IMR-90 (cell line): ENCODE data around the gene CARS2. TPM values are rescaled to one million over a fixed set of nuclear protein-coding genes. Genes with fewer than 3 reads are reported as not detected.

ENCODE experiments used
- ATAC-seq: fragments of 200-7000 bp; cut with Tn5 transposase; 2 replicates; pipeline ENCODE4 v1.9.1; 2020; ENCODE audit warnings: low read depth, mild to moderate bottlenecking, moderate library complexity
- BruUV-seq: library from RNA; stranded (reverse); fragments of 400-500 nt; replicated peaks from 2 replicates; lab custom pipeline; 2021; lab: Mats Ljungman, UMichigan
- CTCF ChIA-PET: fragments of 300-600 bp; formaldehyde crosslinking; extraction: SDS; loops from one replicate; lab custom pipeline; 2021; ENCODE audit warnings: antibody characterized with exemption; lab: Yijun Ruan, JAX
- POLR2A ChIA-PET: fragments of 300-600 bp; sonication (Branson Sonifier 250); formaldehyde crosslinking; loops from one replicate; lab custom pipeline; 2022; ENCODE audit warnings: antibody characterized with exemption; ENCODE audit not compliant: unreplicated experiment; lab: Charles Lee
- DNase-seq: peaks from one replicate; pipeline ENCODE4 v3.0.0; 2013
- H2AFZ ChIP-seq: replicated peaks from 2 replicates; pipeline ENCODE3; 2013; ENCODE audit warnings: low read length, mild to moderate bottlenecking; ENCODE audit not compliant: poor library complexity
- H2AK5ac ChIP-seq: 2 replicates; pipeline ENCODE4 v1.6.1; 2013; ENCODE audit warnings: low read depth, low read length, inconsistent platforms
- H2AK9ac ChIP-seq: replicated peaks from 2 replicates; pipeline ENCODE3; 2013; ENCODE audit warnings: mild to moderate bottlenecking, low read depth, low read length, moderate library complexity; ENCODE audit not compliant: poor library complexity
- H2BK120ac ChIP-seq: 2 replicates; pipeline ENCODE4 v1.6.1; 2013; ENCODE audit warnings: low read depth, low read length, inconsistent platforms
- H2BK15ac ChIP-seq: 3 replicates; pipeline ENCODE4 v1.6.1; 2013; ENCODE audit warnings: low read depth, low read length, inconsistent platforms
- H2BK20ac ChIP-seq: 2 replicates; pipeline ENCODE4 v1.6.1; 2013; ENCODE audit warnings: low read depth, mild to moderate bottlenecking, inconsistent platforms, low read length, moderate library complexity
- H2BK5ac ChIP-seq: 2 replicates; pipeline ENCODE4 v1.6.1; 2013; ENCODE audit warnings: mild to moderate bottlenecking, low read depth, low read length, inconsistent platforms; ENCODE audit not compliant: poor library complexity, severe bottlenecking
- H3K14ac ChIP-seq: replicated peaks from 2 replicates; pipeline ENCODE4 v1.6.1; 2013; ENCODE audit warnings: low read depth, low read length, inconsistent platforms
- H3K18ac ChIP-seq: 2 replicates; pipeline ENCODE4 v1.6.1; 2013; ENCODE audit warnings: low read depth, low read length, control low read depth
- H3K23ac ChIP-seq: 2 replicates; pipeline ENCODE4 v1.6.1; 2013; ENCODE audit warnings: low read depth, low read length, inconsistent platforms
- H3K27ac ChIP-seq: 2 replicates; pipeline ENCODE4 v1.5.1; 2013; ENCODE audit warnings: mild to moderate bottlenecking, control low read depth, low read length; ENCODE audit not compliant: insufficient read depth
- H3K27me3 ChIP-seq: 2 replicates; pipeline ENCODE4 v1.6.1; 2013; ENCODE audit warnings: low read length; ENCODE audit not compliant: control insufficient read depth, insufficient read depth
- H3K36me3 ChIP-seq: 2 replicates; pipeline ENCODE4 v1.6.1; 2013; ENCODE audit warnings: low read length, mixed read lengths; ENCODE audit not compliant: control insufficient read depth, insufficient read depth
- H3K4ac ChIP-seq: 2 replicates; pipeline ENCODE4 v1.6.1; 2013; ENCODE audit warnings: low read depth, low read length, inconsistent platforms
- H3K4me1 ChIP-seq: 2 replicates; pipeline ENCODE4 v1.6.1; 2013; ENCODE audit warnings: low read length, mixed read lengths; ENCODE audit not compliant: control insufficient read depth, insufficient read depth
- H3K4me2 ChIP-seq: 2 replicates; pipeline ENCODE4 v1.6.1; 2013; ENCODE audit warnings: low read depth, mild to moderate bottlenecking, control low read depth, low read length, moderate library complexity
- H3K4me3 ChIP-seq: 2 replicates; pipeline ENCODE4 v1.5.1; 2013; ENCODE audit warnings: low read depth, mild to moderate bottlenecking, control low read depth, low read length, moderate library complexity; ENCODE audit not compliant: insufficient read depth
- H3K56ac ChIP-seq: 2 replicates; pipeline ENCODE4 v1.6.1; 2013; ENCODE audit warnings: low read length, inconsistent platforms; ENCODE audit not compliant: insufficient read depth; ENCODE audit errors: extremely low read depth
- H3K79me1 ChIP-seq, 2 experiments: 2 replicates each; pipeline ENCODE4 v1.6.1; 2013; ENCODE audit warnings: low read length in 2 of 2, inconsistent platforms in 1 of 2, low read depth in 1 of 2
- H3K9ac ChIP-seq: 2 replicates; pipeline ENCODE4 v1.6.1; 2013; ENCODE audit warnings: low read depth, low read length, control low read depth
- H3K9me1 ChIP-seq: 2 replicates; pipeline ENCODE4 v1.6.1; 2013; ENCODE audit warnings: low read length, inconsistent platforms; ENCODE audit not compliant: insufficient read depth
- H3K9me3 ChIP-seq: 2 replicates; pipeline ENCODE4 v1.6.1; 2013; ENCODE audit warnings: low read length; ENCODE audit not compliant: control insufficient read depth, insufficient read depth
- H4K20me1 ChIP-seq: 2 replicates; pipeline ENCODE4 v1.6.1; 2013; ENCODE audit warnings: low read length, inconsistent platforms; ENCODE audit not compliant: insufficient read depth
- H4K5ac ChIP-seq: 2 replicates; pipeline ENCODE4 v1.6.1; 2013; ENCODE audit warnings: mild to moderate bottlenecking, low read depth, low read length, control low read depth
- H4K8ac ChIP-seq, 2 experiments: 2 replicates each; pipeline ENCODE4 v1.6.1; 2013; ENCODE audit warnings: low read depth in 2 of 2, low read length in 2 of 2, control low read depth in 1 of 2, inconsistent platforms in 1 of 2
- H4K91ac ChIP-seq: 2 replicates; pipeline ENCODE4 v1.6.1; 2013; ENCODE audit warnings: low read depth, low read length, inconsistent platforms; ENCODE audit not compliant: insufficient read depth
- BHLHE40 ChIP-seq: fragments of 150-350 bp; IDR thresholded peaks from 2 replicates; pipeline ENCODE4 v1.6.1; 2016; ENCODE audit warnings: mild to moderate bottlenecking, low read depth, low read length
- CEBPB ChIP-seq: IDR thresholded peaks from 2 replicates; pipeline ENCODE4 v1.6.1; 2012; ENCODE audit warnings: low read depth, low read length, improper control_type of control experiment
- CHD1 ChIP-seq: IDR thresholded peaks from 2 replicates; pipeline ENCODE4 v1.6.1; 2012; ENCODE audit warnings: low read depth, low read length, improper control_type of control experiment
- FOS ChIP-seq: fragments of 150-350 bp; IDR thresholded peaks from 2 replicates; pipeline ENCODE4 v1.6.1; 2016; ENCODE audit warnings: low read depth, low read length
- MAFK ChIP-seq: IDR thresholded peaks from 2 replicates; pipeline ENCODE4 v1.6.1; 2012; ENCODE audit warnings: low read depth, low read length, improper control_type of control experiment
- MAZ ChIP-seq: IDR thresholded peaks from 2 replicates; pipeline ENCODE4 v1.6.1; 2012; ENCODE audit warnings: low read depth, mild to moderate bottlenecking, low read length, improper control_type of control experiment, moderate library complexity, borderline replicate concordance
- MXI1 ChIP-seq: IDR thresholded peaks from 2 replicates; pipeline ENCODE4 v1.6.1; 2012; ENCODE audit warnings: low read depth, mild to moderate bottlenecking, low read length, moderate library complexity, borderline replicate concordance
- NFE2L2 ChIP-seq: fragments of 150-350 bp; IDR thresholded peaks from 2 replicates; pipeline ENCODE4 v1.6.1; 2016; ENCODE audit warnings: low read depth, mild to moderate bottlenecking, low read length
- POLR2A ChIP-seq: IDR thresholded peaks from 2 replicates; pipeline ENCODE4 v1.6.1; 2012; ENCODE audit warnings: mild to moderate bottlenecking, low read depth, low read length
- RAD21 ChIP-seq: IDR thresholded peaks from 2 replicates; pipeline ENCODE4 v1.6.1; 2012; ENCODE audit warnings: low read length, improper control_type of control experiment
- RCOR1 ChIP-seq: IDR thresholded peaks from 2 replicates; pipeline ENCODE4 v1.6.1; 2012; ENCODE audit warnings: mild to moderate bottlenecking, low read length, improper control_type of control experiment; ENCODE audit not compliant: insufficient replicate concordance
- RFX5 ChIP-seq: IDR thresholded peaks from 2 replicates; pipeline ENCODE4 v1.8.0; 2012; ENCODE audit warnings: low read depth, mild to moderate bottlenecking, low read length, moderate library complexity
- SMC3 ChIP-seq: fragments of 150-350 bp; IDR thresholded peaks from 2 replicates; pipeline ENCODE4 v1.6.1; 2016; ENCODE audit warnings: low read depth, mild to moderate bottlenecking, antibody characterized with exemption, low read length, moderate library complexity
- WGBS, 2 experiments: methylation state at CpG; one replicate each; pipeline versions ENCODE4 v1.1.5 to v1.1.7; 2013; ENCODE audit warnings: missing lambda C conversion rate in 2 of 2; ENCODE audit not compliant: insufficient read length in 1 of 2; ENCODE audit errors: extremely low coverage in 2 of 2; 5-methylcytosine and 5-hydroxymethylcytosine counted together
- dilution Hi-C: fragments of 300-500 bp; cut with HindIII; formaldehyde crosslinking; loops from one replicate; pipeline ENCODE4 v1.14.3; 2018; ENCODE audit warnings: low sequenced_read_pairs; ENCODE audit not compliant: unreplicated experiment
- in situ Hi-C: fragments of 300-500 bp; cut with MboI; formaldehyde crosslinking; loops from 3 replicates; pipeline ENCODE4 v1.14.3; 2019; ENCODE audit warnings: low sequenced_read_pairs, inconsistent platforms, mixed read lengths
- intact Hi-C: fragments of 100-400 bp; cut with micrococcal nuclease; formaldehyde crosslinking; loops from 2 replicates; pipeline ENCODE4 v1.10.0; 2022
- polyA plus RNA-seq, 3 experiments: library from polyadenylated mRNA; depleted of rRNA; stranded (reverse); fragments of >200 nt; gene quantifications; 2 replicates each; pipeline ENCODE4 v1.2.3, GENCODE V29; 2012; ENCODE audit warnings: low replicate concordance in 1 of 3
- total RNA-seq: library from RNA; depleted of rRNA; stranded (reverse); fragments of >200 nt; gene quantifications from 2 replicates; pipeline ENCODE4 v1.2.3, GENCODE V29; 2012
- TF ChIP-seq, protein P1 (sequence below): fragments of 150-350 bp; IDR thresholded peaks from 2 replicates; pipeline ENCODE4 v1.6.1; 2016; ENCODE audit warnings: low read depth, mild to moderate bottlenecking, low read length, moderate library complexity, borderline replicate concordance
- TF ChIP-seq, protein P2 (sequence below): fragments of 150-350 bp; IDR thresholded peaks from 2 replicates; pipeline ENCODE4 v1.6.1; 2017; ENCODE audit warnings: mild to moderate bottlenecking, antibody characterized with exemption, low read length, low read depth

Gene CARS2
- total and polyA plus RNA-seq, 2 of the 4 experiments (the other 2 are of a cell fraction) = 76.2 to 76.4 TPM

DNA sequence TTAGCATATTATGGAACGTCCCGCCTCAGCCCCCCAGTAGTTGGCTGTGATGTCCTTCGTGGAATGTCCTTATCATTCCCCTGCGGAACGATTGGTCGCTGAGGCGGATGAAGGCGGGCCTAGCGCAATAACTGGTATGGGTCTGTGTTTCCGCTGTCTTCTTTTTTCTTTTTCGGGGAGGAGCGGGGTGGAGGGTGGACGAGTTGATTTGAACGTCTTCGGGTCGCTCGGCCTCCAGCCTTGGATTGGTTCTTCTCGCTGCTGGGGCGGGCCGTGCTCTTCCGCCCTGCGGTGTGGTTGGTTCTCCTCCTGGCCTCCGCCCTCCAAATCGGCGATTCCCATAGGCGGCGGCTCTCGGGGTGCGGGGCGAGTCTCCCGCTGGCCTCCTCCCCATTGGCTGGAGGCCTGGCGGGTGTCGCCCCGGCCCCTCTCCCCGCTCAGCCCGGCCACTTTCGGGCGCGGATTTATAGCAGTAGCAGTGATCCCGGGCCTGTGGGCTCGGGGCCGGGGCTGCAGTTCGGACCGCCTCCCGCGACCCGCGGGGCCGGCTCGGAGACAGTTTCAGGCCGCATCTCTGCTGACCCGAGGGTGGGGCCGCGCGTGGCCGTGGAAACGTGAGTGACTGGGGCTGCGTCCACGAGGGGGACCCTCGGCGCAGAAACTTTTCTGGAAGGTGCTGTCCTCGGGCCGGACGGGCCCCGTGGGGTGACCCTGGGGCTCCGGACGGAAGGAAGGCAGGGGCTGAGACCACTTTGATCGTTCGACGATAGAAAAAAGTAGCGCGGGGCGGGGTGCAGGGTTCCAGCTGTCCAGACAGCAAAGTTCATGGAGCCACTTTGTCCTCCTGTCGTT is 9.7 kb upstream of the CARS2 start:
- H2BK20ac ChIP-seq = no peak overlapping the region
- H3K9me1 ChIP-seq = peaks cover 3% of the 10 kb centered on the region; the same call in 1 of the 2 replicates
- ATAC-seq = peak; percentile 71
- ChIA-PET POLR2A (interaction anchor here (0.6 to 0.7 kb wide), 8 partner anchors 26 to 1570 kb away, joined by 3 to 7 read pairs (median 4); no protein-coding TSS in a partner anchor), CTCF (interaction anchor here (0.6 kb wide), 2 partner anchors 9 to 43 kb away, joined by 3 to 4 read pairs; no protein-coding TSS in a partner anchor)
- DNase-seq = peak; percentile 100
- in situ Hi-C loops = loop anchor here (5.0 kb wide), 1 partner anchor 92 kb away; no protein-coding TSS in a partner anchor
- intact Hi-C loops = loop anchor here (1.0 to 5.0 kb wide), 5 partner anchors 42 to 200 kb away; partner anchors contain the start of gene ANKRD10
- H3K4ac ChIP-seq = peak overlapping the region; percentile 59
- H3K9me3 ChIP-seq = no peaks in the 10 kb centered on the region
- H4K91ac ChIP-seq = no peak overlapping the region
- no peak overlapping the region for H3K18ac ChIP-seq
- peaks cover 6% of the 10 kb centered on the region; the same call in 1 of the 2 replicates for H3K36me3 ChIP-seq
- no TSS peak for BruUV-seq
- H2AK5ac ChIP-seq = peak overlapping the region; percentile 38; the same call in 1 of the 2 replicates
- 1% methylated on average over 41 of the region's 74 CpGs; no CpG with 5 or more reads in 1 of the 2 experiments for WGBS, 2 experiments
- peak overlapping the region; percentile 62; the same call in 1 of the 2 replicates for H3K56ac ChIP-seq
- peak overlapping the region; percentile 54 for H3K14ac ChIP-seq
- peak overlapping the region; percentile 98 for H2AK9ac ChIP-seq
- H2BK120ac ChIP-seq = no peak overlapping the region
- peaks cover 6 to 43% of the 10 kb centered on the region in 2 experiments; a peak in 3 of 4 replicates for H3K79me1 ChIP-seq
- H4K5ac ChIP-seq = no peak overlapping the region
- no peaks in the 10 kb centered on the region for H3K27me3 ChIP-seq
- peak overlapping the region; percentile 93 for H3K4me2 ChIP-seq
- H3K4me1 ChIP-seq = no peaks in the 10 kb centered on the region; the same call in 1 of the 2 replicates
- H4K20me1 ChIP-seq = peaks cover 41% of the 10 kb centered on the region
- H3K23ac ChIP-seq = peak overlapping the region; percentile 20
- H2BK5ac ChIP-seq = peak overlapping the region; percentile 57
- H3K9ac ChIP-seq = peak overlapping the region; percentile 79
- peak overlapping the region; percentile 95 for H2AFZ ChIP-seq
- peak overlapping the region; percentile 67 for H3K27ac ChIP-seq
- H2BK15ac ChIP-seq = no peak overlapping the region
- H3K4me3 ChIP-seq = peak overlapping the region; percentile 90
- no peak overlapping the region for H4K8ac ChIP-seq
- dilution Hi-C loops = no loop called here
- no peak for TF ChIP-seq RFX5
- TF ChIP-seq FOS = peak; percentile 31
- no peak for TF ChIP-seq RAD21
- no peak for TF ChIP-seq MAFK
- no peak for TF ChIP-seq NFE2L2
- no peak for TF ChIP-seq CHD1
- TF ChIP-seq, protein P1, sequence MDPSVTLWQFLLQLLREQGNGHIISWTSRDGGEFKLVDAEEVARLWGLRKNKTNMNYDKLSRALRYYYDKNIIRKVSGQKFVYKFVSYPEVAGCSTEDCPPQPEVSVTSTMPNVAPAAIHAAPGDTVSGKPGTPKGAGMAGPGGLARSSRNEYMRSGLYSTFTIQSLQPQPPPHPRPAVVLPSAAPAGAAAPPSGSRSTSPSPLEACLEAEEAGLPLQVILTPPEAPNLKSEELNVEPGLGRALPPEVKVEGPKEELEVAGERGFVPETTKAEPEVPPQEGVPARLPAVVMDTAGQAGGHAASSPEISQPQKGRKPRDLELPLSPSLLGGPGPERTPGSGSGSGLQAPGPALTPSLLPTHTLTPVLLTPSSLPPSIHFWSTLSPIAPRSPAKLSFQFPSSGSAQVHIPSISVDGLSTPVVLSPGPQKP = no peak
- peak; percentile 61; the same call in 1 of the 2 replicates for TF ChIP-seq MAZ
- TF ChIP-seq BHLHE40 = peak; percentile 54
- TF ChIP-seq, protein P2, sequence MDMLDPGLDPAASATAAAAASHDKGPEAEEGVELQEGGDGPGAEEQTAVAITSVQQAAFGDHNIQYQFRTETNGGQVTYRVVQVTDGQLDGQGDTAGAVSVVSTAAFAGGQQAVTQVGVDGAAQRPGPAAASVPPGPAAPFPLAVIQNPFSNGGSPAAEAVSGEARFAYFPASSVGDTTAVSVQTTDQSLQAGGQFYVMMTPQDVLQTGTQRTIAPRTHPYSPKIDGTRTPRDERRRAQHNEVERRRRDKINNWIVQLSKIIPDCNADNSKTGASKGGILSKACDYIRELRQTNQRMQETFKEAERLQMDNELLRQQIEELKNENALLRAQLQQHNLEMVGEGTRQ = no peak
- TF ChIP-seq SMC3 = no peak
- TF ChIP-seq MXI1 = 0 out of 2 replicates have a peak, but pooled peaks have one; percentile 56
- no peak for TF ChIP-seq POLR2A
- TF ChIP-seq CEBPB = peak; percentile 63; the same call in 1 of the 2 replicates
- TF ChIP-seq RCOR1 = no peak
